ENCODE measurements around the gene PECR.
"Not testable (repeated sequence)": the region's sequence is repeated elsewhere in the genome, so short reads cannot be mapped to it uniquely, and the experiment has no call there.

The PECR gene

DNA sequence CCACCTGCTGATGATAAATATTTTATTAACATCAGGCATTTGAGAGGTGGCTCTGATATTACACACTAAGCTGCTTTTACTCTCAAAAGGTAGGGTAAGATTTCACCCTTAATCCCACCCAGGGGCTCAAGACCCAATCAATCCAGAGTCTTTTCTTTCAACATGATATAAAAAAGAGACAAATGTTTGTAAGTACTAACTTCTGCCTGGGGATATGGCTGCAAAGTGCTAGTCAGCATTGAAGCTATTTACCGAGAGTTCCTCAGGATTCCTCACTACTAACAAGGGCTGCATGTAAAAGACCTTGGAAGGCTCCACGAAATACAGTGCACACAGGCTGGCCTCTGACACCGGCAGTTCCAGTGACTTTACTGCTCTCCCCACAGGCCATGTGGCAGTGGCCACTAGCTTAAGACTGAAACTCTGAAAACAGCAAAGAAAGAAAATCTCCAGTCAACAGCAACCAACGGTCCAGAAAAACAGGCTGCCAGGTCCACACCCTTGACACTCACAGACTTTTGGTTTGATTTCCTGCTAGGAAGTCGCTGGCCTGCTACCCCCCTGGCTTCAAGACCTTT lies 79.4 kb downstream of the PECR start:
- DNase-seq (ENCODE audit: low read depth), result no peak

DNA sequence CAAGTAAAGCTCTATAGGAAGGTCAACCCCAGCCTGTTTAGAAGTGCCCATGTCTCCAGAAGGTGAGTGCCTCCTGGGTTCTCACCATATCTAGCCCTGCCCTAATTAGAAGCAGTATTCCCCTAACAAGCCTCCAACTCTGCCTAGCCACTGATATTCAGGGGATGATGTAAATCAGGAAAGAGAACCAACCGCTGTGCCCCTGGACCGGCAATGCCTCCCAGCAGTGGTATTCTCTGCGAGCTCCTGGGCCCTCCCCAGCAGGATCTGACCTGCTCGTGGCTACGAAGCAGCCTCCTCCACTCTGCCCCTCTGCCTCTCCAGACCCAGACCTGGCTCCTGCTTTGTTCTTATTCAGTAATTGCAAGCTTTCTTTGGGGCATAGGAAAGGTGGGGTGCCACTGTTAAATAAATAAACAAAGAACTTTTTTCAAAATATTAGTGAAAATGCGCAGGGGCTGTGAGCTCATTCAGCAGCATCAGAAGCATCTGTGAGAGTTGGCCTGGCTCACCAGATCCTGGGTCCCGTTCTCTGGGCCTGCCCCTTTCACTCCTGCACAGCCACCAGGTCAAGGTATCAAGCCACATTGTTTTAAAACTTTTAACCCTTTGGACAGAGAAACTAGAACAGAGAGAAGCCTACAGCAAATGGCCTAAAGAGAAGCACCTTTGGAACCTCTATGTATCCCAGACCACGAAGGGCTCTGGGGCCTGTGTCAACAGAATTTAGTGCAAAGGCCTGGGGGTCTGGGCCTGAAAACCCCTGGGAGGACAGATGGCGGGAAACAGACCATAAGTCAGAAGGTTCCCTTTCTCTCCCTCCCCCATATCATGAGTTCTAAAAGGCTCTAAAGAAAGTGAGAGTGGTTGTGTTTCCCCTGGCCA lies 80.2 kb downstream of the PECR start:
- no peak for DNase-seq (ENCODE audit: low read depth)

DNA sequence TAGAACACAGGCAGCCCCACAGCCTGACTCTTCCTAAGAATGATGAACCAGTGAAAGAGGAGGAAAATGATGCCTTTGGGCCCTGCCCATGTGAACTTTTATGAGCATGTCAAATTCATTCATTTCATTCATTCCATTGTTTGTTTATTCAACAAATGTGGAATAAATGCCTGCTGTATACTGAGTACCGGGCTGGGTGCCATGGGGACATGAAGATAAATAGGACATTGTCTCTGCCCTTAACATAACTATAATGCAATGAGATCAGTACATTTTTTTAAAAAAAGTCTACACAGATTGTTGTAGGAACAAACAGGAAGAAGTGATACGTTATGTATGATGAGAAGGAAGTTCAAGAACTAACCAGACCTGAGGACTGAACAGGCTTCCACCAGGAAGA lies 83.0 kb downstream of the PECR start:
- DNase-seq (ENCODE audit: low read depth), result no peak

DNA sequence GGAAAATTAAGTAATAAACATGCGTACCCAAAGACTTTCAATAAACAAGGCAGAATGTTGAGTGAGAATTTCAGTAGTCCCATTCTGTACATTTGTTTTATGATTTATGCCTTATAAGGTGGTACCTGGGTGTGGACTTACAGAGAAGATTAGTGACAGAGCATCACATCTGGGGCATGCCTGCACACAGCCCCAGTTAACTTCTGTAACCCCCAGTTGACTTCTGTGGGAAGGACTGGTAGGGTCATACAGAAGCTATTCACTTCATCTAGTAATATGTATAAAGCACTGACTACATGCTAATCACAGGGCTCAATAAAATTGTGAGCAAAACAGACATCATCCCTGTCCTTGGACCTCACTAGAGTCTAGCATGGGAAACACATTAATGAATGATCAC lies 84.4 kb downstream of the PECR start:
- no peak for DNase-seq (ENCODE audit: low read depth)

DNA sequence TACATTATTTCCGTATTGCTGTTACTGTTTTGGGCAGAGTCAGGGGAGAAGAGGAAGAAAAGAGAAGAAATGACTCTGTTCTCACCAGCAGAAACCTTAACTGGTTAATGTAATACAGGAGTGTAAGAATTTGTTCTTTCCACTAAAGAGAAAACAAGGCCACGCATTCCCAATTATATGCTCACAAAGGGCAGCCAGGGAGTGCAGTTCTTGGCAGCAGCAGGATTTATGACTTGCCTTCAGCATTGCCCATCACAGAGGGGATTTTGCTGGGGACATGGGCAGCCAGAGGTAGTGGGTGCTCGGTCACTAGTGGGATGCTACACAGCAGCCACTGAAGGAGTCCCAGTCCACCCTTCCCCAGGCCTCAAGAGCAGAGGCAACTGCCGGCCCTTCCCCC lies 86.7 kb downstream of the PECR start:
- no peak for DNase-seq (ENCODE audit: low read depth)

DNA sequence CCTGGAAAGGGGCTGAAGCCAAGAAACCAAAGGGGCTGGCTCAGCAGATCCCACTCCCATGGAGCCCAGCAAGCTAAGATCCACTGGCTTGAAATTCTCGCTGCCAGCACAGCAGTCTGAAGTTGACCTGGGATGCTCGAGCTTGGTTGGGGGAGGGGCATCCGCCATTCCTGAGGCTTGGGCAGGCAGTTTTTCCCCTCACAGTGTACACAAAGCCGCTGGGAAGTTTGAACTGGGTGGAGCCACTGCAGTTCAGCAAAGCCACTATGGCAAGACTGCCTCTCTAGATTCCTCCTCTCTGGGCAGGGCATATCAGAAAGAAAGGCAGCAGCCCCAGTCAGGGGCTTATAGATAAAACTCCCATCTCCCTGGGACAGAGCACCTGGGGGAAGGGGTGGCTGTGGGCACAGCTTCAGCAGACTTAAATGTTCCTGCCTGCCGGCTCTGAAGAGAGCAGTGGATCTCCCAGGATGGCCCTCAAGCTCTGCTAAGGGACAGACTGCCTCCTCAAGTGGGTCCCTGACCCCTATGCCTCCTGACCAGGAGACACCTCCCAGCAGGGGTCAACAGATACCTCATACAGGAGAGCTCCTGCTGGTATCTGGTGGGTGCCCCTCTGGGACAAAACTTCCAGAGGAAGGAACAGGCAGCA lies 92.9 kb downstream of the PECR start:
- DNase-seq (ENCODE audit: low read depth), result not testable (repeated sequence)
